ENCODE results near the gene WARS2.
"Not testable (repeated sequence)": the region's sequence is repeated elsewhere in the genome, so short reads cannot be mapped to it uniquely, and the experiment has no call there.

WARS2 gene

GRCh38 chr1:119150150-119150549, 9.7 kb upstream of the WARS2 start:
- FAIRE-seq (no peak), DNase-seq (ENCODE audit: insufficient read length, low spot score) (no peak)
- no peak for TF ChIP-seq POLR2A (IDR thresholded peaks at IDR 0.05; ENCODE audit: low read depth, low read length)

GRCh38 chr1:119147661-119148090, 7.2 kb upstream of the WARS2 start:
- no peak for FAIRE-seq
- DNase-seq (ENCODE audit: insufficient read length, low spot score), result no peak
- TF ChIP-seq POLR2A (IDR thresholded peaks at IDR 0.05; ENCODE audit: low read depth, low read length), result no peak

- TF ChIP-seq POLR2A (IDR thresholded peaks at IDR 0.05; ENCODE audit: low read depth, low read length), result no peak
- DNase-seq (ENCODE audit: insufficient read length, low spot score) (no peak), FAIRE-seq (no peak)
Measured at GRCh38 chr1:119146466-119146865, 6.0 kb upstream of the WARS2 start.

- no peak for FAIRE-seq
- no peak for DNase-seq (ENCODE audit: insufficient read length, low spot score)
- no peak for TF ChIP-seq POLR2A (IDR thresholded peaks at IDR 0.05; ENCODE audit: low read depth, low read length)
Measured at GRCh38 chr1:119144813-119145212, 4.4 kb upstream of the WARS2 start.

- no peak for TF ChIP-seq POLR2A (IDR thresholded peaks at IDR 0.05; ENCODE audit: low read depth, low read length)
- no peak for FAIRE-seq
- no peak for DNase-seq (ENCODE audit: insufficient read length, low spot score)
Measured at GRCh38 chr1:119143706-119144105, 3.3 kb upstream of the WARS2 start.

- no peak for DNase-seq (ENCODE audit: insufficient read length, low spot score)
- peak; percentile 41 for FAIRE-seq
- TF ChIP-seq POLR2A (IDR thresholded peaks at IDR 0.05; ENCODE audit: low read depth, low read length), result no peak
Measured at GRCh38 chr1:119141660-119142059, 1.2 kb upstream of the WARS2 start.

- no peak for DNase-seq (ENCODE audit: insufficient read length, low spot score)
Measured at GRCh38 chr1:119141020-119141424, 569 bp upstream of the WARS2 start.

GRCh38 chr1:119139857-119140176, 636 bp downstream of the WARS2 start:
- TF ChIP-seq POLR2A (IDR thresholded peaks at IDR 0.05; ENCODE audit: low read depth, low read length), result no peak
- FAIRE-seq (no peak), DNase-seq (ENCODE audit: insufficient read length, low spot score) (peak; percentile 7)

More at GRCh38 chr1:119141020-119141424, 569 bp upstream of the WARS2 start:
- TF ChIP-seq POLR2A (IDR thresholded peaks at IDR 0.05; ENCODE audit: low read depth, low read length), result no peak
- FAIRE-seq, result no peak

- peak; percentile 67 for FAIRE-seq
Measured at GRCh38 chr1:119139403-119139802, 1.1 kb downstream of the WARS2 start.

GRCh38 chr1:119136401-119136800, 4.1 kb downstream of the WARS2 start:
- FAIRE-seq (peak; percentile 6), DNase-seq (ENCODE audit: insufficient read length, low spot score) (no peak)
- no peak for TF ChIP-seq POLR2A (IDR thresholded peaks at IDR 0.05; ENCODE audit: low read depth, low read length)

More at GRCh38 chr1:119139403-119139802, 1.1 kb downstream of the WARS2 start:
- TF ChIP-seq POLR2A (IDR thresholded peaks at IDR 0.05; ENCODE audit: low read depth, low read length), result no peak
- DNase-seq (ENCODE audit: insufficient read length, low spot score), result no peak

- FAIRE-seq (peak; percentile 41), DNase-seq (ENCODE audit: insufficient read length, low spot score) (no peak)
- no peak for TF ChIP-seq POLR2A (IDR thresholded peaks at IDR 0.05; ENCODE audit: low read depth, low read length)
Measured at GRCh38 chr1:119133987-119134386, 6.5 kb downstream of the WARS2 start.

- FAIRE-seq (no peak), DNase-seq (ENCODE audit: insufficient read length, low spot score) (no peak)
- TF ChIP-seq POLR2A (IDR thresholded peaks at IDR 0.05; ENCODE audit: low read depth, low read length), result no peak
Measured at GRCh38 chr1:119132179-119132578, 8.3 kb downstream of the WARS2 start.

- FAIRE-seq, result no peak
- DNase-seq (ENCODE audit: insufficient read length, low spot score), result no peak
- TF ChIP-seq POLR2A (IDR thresholded peaks at IDR 0.05; ENCODE audit: low read depth, low read length), result no peak
Measured at GRCh38 chr1:119125874-119126273, 14.6 kb downstream of the WARS2 start.

GRCh38 chr1:119124764-119125163, 15.7 kb downstream of the WARS2 start:
- no peak for DNase-seq (ENCODE audit: insufficient read length, low spot score)
- no peak for FAIRE-seq
- TF ChIP-seq POLR2A (IDR thresholded peaks at IDR 0.05; ENCODE audit: low read depth, low read length), result no peak

- DNase-seq (ENCODE audit: insufficient read length, low spot score); FAIRE-seq: not testable (repeated sequence)
Measured at GRCh38 chr1:119121872-119122271, 18.6 kb downstream of the WARS2 start.

GRCh38 chr1:119116725-119117124, 23.7 kb downstream of the WARS2 start:
- DNase-seq (ENCODE audit: insufficient read length, low spot score) (no peak), FAIRE-seq (no peak)
- no peak for TF ChIP-seq POLR2A (IDR thresholded peaks at IDR 0.05; ENCODE audit: low read depth, low read length)
